Measurements from ENCODE around the gene ETV6. TPM values are rescaled to one million over a fixed set of nuclear protein-coding genes. Genes with fewer than 3 reads are reported as not detected.

ETV6 gene
- total and polyA plus RNA-seq, 12 donors: 2.7 to 33.5 (median 15.2) TPM

DNA sequence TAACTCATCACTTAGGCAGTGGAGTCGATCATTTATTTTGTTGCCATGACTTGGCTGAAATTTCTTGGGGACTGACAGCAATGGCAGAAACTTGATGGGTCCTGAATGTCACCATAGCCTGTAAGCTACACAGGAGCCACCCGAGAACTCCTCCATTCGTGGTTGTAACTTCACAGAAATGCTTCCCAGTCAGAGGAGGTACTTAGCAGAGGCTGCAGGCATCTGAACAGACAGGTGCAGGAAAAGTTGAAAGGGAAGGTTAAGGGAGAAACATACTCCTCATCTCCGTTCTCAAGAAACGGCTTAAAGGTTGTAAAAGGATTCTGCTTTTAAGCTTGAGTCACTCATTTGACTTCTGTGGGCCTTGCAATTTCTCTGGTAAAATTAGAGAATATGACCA lies 47.7 kb downstream of the ETV6 start:
- Histone ChIP-seq H3K9me3 (no peaks in the 10 kb centered on the region), H3K4me1 (peaks cover 0 to 73% (median 34%) of the 10 kb centered on the region in 9 donors), H3K36me3 (peaks cover 0 to 6% (median 0%) of the 10 kb centered on the region in 9 donors), H3K27me3 (no peaks in the 10 kb centered on the region), H3K27ac (peak overlapping the region in 1 of 10 donors; percentile 54), H3K4me3 (no peak overlapping the region)
- TF ChIP-seq, protein P1, sequence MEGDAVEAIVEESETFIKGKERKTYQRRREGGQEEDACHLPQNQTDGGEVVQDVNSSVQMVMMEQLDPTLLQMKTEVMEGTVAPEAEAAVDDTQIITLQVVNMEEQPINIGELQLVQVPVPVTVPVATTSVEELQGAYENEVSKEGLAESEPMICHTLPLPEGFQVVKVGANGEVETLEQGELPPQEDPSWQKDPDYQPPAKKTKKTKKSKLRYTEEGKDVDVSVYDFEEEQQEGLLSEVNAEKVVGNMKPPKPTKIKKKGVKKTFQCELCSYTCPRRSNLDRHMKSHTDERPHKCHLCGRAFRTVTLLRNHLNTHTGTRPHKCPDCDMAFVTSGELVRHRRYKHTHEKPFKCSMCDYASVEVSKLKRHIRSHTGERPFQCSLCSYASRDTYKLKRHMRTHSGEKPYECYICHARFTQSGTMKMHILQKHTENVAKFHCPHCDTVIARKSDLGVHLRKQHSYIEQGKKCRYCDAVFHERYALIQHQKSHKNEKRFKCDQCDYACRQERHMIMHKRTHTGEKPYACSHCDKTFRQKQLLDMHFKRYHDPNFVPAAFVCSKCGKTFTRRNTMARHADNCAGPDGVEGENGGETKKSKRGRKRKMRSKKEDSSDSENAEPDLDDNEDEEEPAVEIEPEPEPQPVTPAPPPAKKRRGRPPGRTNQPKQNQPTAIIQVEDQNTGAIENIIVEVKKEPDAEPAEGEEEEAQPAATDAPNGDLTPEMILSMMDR (IDR thresholded peaks at IDR 0.05): no peak
- no peak for DNase-seq
- WGBS, 2 donors: 96% methylated on average over 5 of the region's 5 CpGs
- intact Hi-C loops (cut with DNase I): no loop called here
- ATAC-seq: no peak

DNA sequence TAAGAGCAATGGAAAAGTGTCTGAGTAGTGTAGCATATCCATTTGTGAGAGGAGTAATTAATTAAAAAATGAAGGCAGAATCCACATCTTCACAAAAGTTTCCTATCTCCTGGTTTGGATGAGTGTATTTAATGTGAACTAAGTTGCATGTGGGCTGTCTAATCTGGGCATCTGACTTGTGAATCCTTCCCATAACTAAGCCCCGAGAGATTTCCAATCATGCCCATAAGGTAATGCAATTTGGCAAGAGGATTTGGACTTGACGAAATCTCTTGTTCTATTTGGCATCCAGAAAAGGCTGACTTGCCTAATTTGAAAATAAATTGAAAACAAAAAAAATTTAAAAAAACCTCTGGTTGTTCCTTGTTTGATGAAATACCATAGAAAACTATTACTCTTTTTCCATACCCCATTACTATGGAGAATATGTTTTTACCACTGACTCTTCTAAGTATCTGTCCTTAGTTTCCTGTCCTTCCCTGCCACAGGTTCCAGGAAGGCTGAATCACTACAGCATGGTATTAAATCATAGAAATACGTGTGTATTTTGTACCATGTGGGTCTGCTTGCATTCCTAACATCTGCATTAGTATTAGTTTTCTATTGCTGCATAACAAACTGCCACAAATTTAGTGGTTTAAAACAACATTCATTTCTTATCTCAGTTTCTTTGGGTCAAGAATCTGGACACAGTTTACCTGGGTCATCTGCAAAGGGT lies 48.4 kb downstream of the ETV6 start:
- peak overlapping the region in 1 of 10 donors; percentile 54 for H3K27ac ChIP-seq
- peak in 1 of 8 donors; percentile 19 for ATAC-seq

DNA sequence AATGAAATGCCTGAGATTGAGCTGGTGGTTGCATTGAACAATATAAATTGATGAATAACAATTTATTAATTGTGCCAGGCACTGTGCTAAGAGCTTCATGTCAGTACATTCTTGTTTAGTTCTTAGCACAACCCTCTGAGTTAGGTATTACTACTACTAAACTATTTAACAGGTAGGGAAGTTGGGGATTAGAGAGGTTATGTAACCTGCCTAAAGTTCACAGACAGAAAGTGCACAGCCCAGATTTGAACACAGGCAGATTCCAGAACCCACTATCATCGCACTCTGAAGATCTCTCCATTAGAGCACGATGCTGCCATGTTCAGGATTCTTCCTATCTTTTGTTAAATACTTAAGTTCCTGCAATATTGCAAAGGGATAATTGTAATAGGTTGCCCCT lies 49.3 kb downstream of the ETV6 start:
- Histone ChIP-seq H3K4me3 (no peak overlapping the region), H3K36me3 (peaks cover 0 to 6% (median 0%) of the 10 kb centered on the region in 9 donors), H3K27ac (peak overlapping the region in 1 of 10 donors; percentile 54), H3K4me1 (peaks cover 0 to 63% (median 31%) of the 10 kb centered on the region in 9 donors), H3K27me3 (no peaks in the 10 kb centered on the region), H3K9me3 (no peaks in the 10 kb centered on the region)
- DNase-seq: no peak
- TF ChIP-seq, protein P1 (IDR thresholded peaks at IDR 0.05): no peak
- WGBS, 2 donors: 95 to 99% methylated on average over 2 of the region's 2 CpGs
- no peak for ATAC-seq
- intact Hi-C loops (cut with DNase I): no loop called here

More for the DNA sequence above, 48.4 kb downstream of the ETV6 start:
- no peak for DNase-seq
- peaks cover 0 to 6% (median 0%) of the 10 kb centered on the region in 9 donors for H3K36me3 ChIP-seq
- H3K4me3 ChIP-seq: no peak overlapping the region
- no peaks in the 10 kb centered on the region for H3K9me3 ChIP-seq
- 64 to 69% methylated on average over 3 of the region's 3 CpGs for WGBS, 2 donors
- no peaks in the 10 kb centered on the region for H3K27me3 ChIP-seq
- intact Hi-C loops (cut with DNase I): no loop called here
- peaks cover 0 to 69% (median 34%) of the 10 kb centered on the region in 9 donors for H3K4me1 ChIP-seq
- TF ChIP-seq, protein P1 (IDR thresholded peaks at IDR 0.05): no peak

DNA sequence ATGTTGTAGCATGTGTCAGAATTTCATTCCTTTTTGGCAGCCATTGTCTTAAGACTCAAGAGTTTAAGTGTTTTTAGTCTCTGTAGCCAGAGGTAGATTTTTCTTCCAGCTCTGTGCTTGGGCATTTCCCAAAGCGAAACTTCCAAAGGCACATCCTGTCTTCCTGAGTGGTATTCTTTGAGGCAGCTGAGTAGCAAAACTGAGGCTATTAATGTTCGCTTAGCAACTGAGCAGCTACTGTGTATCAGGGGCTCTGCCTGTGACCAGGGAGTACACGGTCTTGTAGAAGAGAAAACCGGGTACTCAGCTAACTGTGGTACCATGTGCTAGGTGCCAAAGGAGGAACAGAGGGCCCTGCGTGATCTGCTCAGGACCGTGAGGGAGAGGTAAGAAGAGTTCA lies 52.0 kb downstream of the ETV6 start:
- 65 to 67% methylated on average over 6 of the region's 6 CpGs for WGBS, 2 donors
- no peaks in the 10 kb centered on the region for H3K9me3 ChIP-seq
- no peaks in the 10 kb centered on the region for H3K27me3 ChIP-seq
- ATAC-seq (peak in 1 of 8 donors; percentile 16), DNase-seq (no peak)
- peaks cover 0 to 72% (median 37%) of the 10 kb centered on the region in 9 donors for H3K4me1 ChIP-seq
- H3K36me3 ChIP-seq: no peaks in the 10 kb centered on the region
- H3K4me3 ChIP-seq: no peak overlapping the region
- peak overlapping the region in 2 of 10 donors; percentile 5 to 39 for H3K27ac ChIP-seq
- intact Hi-C loops (cut with DNase I): loop anchor here in 2 of 10 donors (10.0 kb wide), 1 partner anchor 47 kb away; no protein-coding TSS in a partner anchor
- TF ChIP-seq, protein P1 (IDR thresholded peaks at IDR 0.05): no peak
